Anterior cingulate cortex (tissue), 58 donors: ENCODE data around the gene H6PD.

Source experiments
- DNase-seq, 58 donors: peaks; one replicate each; lab custom pipeline; 2025; lab: John Stamatoyannopoulos, UW

The H6PD gene

GRCh38 chr1:9251501-9251900 lies 16.9 kb downstream of the H6PD start:
- no peak for DNase-seq

- no peak for DNase-seq
These were observed 18.4 kb downstream of the H6PD start for GRCh38 chr1:9253004-9253403.

DNA sequence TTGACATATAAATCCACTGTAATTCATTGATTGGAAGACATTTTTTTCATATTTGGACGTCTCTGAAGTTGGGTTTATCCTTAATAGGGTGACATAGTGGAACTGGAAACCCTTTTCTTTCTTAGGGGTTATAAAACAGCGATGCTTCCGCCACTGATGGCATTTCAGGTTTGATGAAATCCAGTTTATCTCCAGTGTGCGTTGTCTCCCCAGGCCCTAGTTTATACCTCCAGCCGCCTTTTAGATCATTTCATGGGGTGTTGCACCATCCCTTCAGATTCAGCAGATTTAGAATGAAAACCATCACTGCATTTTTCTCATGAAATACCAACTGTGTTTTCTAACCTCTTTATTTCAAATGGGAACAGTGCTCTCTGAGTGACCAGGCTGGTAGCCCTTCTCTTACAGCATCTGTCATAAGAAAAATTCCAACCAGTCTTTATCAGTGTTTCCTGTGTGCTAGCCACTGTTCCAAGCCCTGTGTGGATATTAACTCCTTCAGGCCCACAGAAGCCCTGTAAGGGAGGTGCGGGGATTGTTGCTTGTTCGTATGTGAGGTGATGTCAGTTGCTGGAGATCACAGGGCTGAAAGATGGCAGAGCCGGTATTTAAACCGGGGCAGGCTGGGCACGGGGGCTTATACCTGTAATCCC lies 19.0 kb downstream of the H6PD start:
- DNase-seq = no peak

DNA sequence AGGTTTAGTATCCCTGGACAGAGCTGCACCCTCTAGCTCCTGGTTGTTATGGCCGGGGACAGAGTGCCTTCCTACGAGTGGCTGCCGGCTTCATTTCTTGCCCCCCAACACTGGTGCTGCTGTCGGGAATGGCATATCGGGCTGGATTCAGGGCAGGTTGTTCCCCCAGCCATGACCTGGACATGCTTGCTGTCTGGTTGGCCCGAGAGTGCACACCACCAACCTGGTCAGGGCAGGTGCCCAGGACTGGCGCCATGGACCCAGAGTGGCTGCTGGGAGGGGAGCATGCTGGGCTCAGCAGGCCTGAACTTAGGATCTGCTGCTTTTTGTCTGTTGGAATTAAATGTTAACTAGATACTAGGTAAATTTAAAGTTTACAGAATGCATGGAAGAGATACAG lies 21.8 kb downstream of the H6PD start:
- no peak for DNase-seq

DNA sequence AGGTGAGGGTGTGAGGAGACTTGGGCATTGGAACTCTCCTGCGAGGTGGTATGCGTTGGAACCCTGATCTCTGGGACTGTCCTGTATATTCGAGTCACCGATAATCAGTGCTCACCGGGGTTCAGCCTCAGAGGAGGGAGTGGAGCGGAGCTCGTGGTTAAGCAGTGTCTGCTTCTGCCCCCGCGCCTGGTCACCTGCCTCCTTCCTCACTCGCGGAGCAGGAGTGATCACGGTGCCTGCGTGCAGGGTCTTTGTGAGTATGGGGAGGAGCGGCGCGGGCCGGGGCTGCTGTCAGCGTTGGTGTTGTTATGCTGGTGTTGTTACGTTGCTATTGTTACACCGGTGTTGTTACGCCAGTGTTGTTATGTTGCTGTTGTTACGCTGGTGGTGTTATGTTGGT lies 23.3 kb downstream of the H6PD start:
- DNase-seq = no peak

DNA sequence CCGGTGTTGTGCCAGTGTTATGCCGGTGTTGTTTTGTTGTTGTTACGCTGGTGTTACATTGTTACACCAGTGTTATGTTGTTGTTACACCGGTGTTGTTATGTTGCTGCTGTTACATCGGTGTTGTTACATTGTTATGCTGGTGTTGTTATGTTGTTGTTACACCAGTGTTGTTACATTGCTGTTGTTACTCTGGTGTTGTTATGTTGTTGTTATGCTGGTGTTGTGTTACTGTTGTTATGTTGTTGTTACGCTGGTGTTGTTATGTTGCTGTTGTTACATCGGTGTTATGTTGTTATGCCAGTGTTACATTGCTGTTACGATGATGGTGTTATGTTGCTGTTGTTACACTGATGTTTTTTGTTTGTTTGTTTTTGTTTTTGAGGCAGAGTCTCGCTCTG lies 24.1 kb downstream of the H6PD start:
- no peak for DNase-seq

DNA sequence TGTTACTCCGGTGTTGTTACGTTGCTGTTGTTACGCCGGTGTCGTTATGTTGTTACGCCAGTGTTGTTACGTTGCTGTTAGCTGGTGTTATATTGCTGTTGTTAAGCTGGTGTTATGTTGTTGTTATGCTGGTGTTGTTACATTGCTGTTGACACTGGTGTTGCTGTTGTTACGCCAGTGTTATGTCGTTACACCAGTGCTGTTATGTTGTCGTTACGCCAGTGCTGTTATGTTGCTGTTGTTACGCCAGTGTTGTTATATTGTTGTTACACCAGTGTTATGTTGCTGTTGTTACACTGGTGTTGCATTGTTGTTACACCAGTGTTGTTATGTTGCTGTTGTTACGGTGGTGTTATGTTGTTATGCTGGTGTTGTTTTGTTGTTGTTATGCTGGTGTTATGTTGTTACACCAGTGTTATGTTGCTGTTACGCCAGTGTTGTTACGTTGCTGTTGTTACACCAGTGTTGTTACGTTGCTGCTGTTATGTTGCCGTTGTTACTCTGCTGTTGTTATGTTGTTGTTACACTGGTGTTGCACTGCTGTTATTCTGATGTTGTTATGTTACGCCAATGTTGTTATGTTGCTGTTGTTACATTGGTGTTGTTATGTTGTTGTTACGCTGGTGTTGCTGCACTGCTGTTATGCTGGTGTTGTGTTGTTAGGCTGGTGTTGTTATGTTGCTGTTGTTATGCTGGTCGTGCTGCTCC lies 25.6 kb downstream of the H6PD start:
- no peak for DNase-seq

GRCh38 chr1:9261496-9261895 lies 26.9 kb downstream of the H6PD start:
- DNase-seq = no peak

GRCh38 chr1:9262096-9262986 lies 27.8 kb downstream of the H6PD start:
- no peak for DNase-seq

GRCh38 chr1:9263276-9263855 lies 28.8 kb downstream of the H6PD start:
- no peak for DNase-seq

DNA sequence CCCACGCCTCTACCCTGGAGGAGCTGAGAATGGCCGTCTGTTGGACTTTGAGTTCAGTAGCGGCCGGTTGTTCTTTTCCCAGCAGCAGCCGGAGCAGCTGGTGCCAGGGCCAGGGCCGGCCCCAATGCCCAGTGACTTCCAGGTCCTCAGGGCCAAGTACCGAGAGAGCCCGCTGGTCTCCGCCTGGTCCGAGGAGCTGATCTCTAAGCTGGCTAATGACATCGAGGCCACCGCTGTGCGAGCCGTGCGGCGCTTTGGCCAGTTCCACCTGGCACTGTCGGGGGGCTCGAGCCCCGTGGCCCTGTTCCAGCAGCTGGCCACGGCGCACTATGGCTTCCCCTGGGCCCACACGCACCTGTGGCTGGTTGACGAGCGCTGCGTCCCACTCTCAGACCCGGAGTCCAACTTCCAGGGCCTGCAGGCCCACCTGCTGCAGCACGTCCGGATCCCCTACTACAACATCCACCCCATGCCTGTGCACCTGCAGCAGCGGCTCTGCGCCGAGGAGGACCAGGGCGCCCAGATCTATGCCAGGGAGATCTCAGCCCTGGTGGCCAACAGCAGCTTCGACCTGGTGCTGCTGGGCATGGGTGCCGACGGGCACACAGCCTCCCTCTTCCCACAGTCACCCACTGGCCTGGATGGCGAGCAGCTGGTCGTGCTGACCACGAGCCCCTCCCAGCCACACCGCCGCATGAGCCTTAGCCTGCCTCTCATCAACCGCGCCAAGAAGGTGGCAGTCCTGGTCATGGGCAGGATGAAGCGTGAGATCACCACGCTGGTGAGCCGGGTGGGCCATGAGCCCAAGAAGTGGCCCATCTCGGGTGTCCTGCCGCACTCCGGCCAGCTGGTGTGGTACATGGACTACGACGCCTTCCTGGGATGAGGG lies 29.7 kb downstream of the H6PD start:
- DNase-seq = no peak

DNA sequence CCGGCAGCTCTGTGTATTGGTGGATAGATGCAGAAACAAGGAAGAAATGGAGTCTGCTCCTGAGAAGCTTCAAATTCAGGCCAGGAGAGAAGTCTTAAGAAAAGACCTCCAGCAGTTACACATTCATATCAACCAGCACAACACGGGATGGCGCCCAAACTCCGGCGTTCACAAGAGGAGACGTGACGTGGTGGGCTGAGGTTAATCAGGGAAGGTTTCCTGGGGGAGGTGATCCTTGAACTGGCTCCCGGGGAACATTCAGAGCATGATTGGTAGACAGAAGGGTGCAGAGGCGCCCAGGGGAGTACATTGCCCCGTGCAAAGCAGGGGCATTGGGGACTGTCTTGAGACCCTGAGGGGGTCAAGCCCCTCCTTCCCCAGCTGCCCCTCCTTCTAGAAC lies 30.5 kb downstream of the H6PD start:
- no peak for DNase-seq

- DNase-seq = no peak
These were observed 31.4 kb downstream of the H6PD start for GRCh38 chr1:9265968-9266367.

GRCh38 chr1:9267352-9267686 lies 32.7 kb downstream of the H6PD start:
- DNase-seq = no peak

- no peak for DNase-seq
These were observed 33.4 kb downstream of the H6PD start for GRCh38 chr1:9267827-9268581.

- DNase-seq = no peak
These were observed 34.5 kb downstream of the H6PD start for GRCh38 chr1:9269078-9269501.

DNA sequence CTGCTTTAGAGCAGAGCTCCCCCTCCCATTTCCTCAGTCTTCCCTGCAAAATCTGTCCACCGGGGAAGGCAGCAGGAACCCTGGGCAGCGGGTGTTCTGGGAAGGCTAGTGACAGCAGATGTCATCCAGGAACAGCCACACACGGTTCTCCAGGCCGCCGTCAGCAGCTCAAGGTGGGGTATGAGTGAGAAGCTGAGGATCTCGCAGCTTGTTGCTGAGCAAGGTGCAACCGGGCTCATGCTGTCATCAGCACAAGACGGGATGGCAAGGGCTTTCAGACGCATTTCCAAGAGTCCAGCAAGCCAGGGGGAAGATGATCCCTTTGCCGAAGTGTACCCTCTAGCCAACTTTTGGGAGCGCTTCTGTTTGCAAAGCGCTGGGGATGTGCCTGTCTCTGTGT lies 35.1 kb downstream of the H6PD start:
- no peak for DNase-seq

DNA sequence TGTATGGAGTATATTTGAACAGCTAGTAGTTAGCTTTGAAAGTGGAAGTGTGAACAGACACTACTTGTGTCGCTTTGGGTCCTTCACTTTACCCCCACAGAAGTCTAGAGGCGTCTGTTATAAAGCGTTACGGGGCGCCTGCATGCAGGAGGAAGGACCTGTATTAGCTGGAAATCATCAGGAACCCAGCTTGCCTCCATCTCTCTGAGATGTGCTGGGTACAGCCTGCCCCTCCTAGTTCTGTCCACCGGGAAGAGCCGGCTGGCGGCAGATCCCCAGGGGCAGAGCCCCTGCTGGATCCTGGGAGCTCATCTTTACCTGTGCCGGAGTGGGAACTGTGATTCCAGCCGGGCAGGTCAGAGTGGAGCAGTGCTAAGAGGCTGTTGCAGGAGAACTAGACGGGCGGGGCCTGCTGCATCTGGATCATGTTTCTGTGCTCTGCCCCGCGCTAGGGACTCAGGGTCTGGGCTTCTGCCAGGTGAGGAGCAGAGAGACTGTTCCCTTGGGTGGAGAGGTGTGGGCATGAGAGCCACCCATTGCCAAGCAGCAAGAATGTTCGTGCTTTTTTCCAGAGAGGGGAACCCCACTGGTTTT lies 35.8 kb downstream of the H6PD start:
- no peak for DNase-seq

- DNase-seq = no peak
These were observed 36.7 kb downstream of the H6PD start for GRCh38 chr1:9271283-9271682.
